GM19193 (cell line): Measurements from ENCODE around the gene ANKHD1.

ENCODE experiments used
- POLR2A ChIP-seq: IDR thresholded peaks from 4 replicates; pipeline ENCODE4 v1.6.1; 2011; ENCODE audit not compliant: insufficient read depth, insufficient read length; ENCODE audit errors: extremely low read depth

Gene ANKHD1

GRCh38 chr5:140557136-140557805, 155.6 kb downstream of the ANKHD1 start, which contains the start of gene SRA1:
TSS of gene SRA1 (minus strand) at chr5:140557473. CDS start at chr5:140557452, 21 bp downstream.
- peak; percentile 99 for TF ChIP-seq POLR2A

DNA sequence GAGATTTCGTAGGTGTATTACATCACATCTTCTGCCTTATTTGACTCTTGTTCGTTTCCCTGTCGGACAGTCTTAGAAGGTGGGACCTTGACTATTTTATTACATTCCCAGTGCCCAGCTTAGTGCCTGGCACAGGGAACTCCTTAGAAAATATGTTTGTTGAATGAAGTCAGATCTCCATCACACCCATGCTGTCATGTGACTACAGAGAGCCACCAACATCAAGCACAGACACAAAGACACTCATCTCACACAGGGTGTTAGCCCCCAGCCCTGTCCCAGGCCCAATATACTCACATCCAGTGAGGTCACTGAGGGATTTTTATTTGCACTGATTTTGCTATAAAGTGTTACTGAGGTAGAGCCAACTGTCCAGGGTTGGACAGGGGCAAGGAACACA, 156.3 kb downstream of the ANKHD1 start:
- TF ChIP-seq POLR2A, result no peak

DNA sequence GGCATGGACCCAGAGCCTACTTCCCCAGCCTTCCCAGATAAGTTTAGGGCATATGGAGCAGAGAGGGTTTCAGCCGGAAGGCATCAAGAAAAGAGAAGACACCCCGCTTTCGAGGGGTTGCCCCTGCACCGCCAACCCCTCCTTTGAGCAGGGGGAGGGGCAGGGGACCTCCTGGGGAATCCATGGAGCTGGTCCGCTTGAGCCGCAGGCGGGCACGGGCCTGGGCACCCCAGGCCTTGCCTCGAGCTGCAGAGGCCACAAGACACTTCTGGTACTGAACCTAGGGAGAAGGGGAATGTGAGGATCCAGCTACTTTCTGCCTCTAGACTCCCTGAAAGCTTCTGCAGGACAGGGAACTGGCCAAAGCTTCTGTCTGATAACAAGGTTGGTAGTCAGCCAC, 156.9 kb downstream of the ANKHD1 start:
- no peak for TF ChIP-seq POLR2A

GRCh38 chr5:140560227-140560626, 158.6 kb downstream of the ANKHD1 start:
- no peak for TF ChIP-seq POLR2A

- no peak for TF ChIP-seq POLR2A
Measured at GRCh38 chr5:140561753-140562523, 160.3 kb downstream of the ANKHD1 start.

DNA sequence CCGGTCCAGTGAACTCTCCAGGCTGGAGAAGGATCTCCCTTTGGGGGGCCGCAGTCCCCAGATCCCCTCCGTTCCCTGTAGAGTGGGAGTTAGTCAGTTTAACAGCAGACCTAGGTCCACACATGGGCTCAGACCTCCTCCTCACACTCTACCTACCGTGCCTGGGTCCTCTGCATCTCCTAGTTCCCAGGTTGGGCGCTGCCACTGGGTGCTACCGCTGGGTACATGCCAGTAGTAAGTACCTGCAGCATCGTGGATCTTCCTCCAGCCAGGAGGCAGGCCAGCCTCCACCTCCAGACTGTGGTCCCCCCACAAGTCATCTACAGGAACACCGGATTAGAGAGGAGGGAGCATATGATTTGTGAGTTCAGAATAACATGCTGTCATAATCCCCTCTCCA, 162.0 kb downstream of the ANKHD1 start:
- TF ChIP-seq POLR2A, result no peak

GRCh38 chr5:140564196-140565023, 162.8 kb downstream of the ANKHD1 start, which contains the start of the genes APBB3 and SLC35A4:
TSS of gene APBB3 (minus strand) at chr5:140564598. CDS start at chr5:140564245, 353 bp downstream.
TSS of gene SLC35A4 (plus strand) at chr5:140564828. CDS start at chr5:140567170, 2,342 bp downstream.
- TF ChIP-seq POLR2A, result peak; percentile 88

- no peak for TF ChIP-seq POLR2A
Measured at GRCh38 chr5:140565024-140565779, 163.6 kb downstream of the ANKHD1 start.

DNA sequence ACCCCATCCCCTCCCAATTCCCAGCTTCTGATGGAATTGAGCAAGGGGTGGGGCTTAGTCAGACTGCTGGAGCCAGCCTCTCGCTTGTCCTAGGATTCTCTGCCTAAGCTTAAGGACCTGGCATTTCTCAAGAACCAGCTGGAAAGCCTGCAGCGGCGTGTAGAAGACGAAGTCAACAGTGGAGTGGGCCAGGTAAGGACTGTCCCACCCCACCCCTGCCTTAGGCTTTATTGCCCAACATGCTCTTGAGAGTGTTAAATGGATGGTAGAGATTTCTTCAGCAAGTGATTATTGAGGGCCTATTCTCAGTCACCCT, 164.1 kb downstream of the ANKHD1 start:
- TF ChIP-seq POLR2A, result no peak

GRCh38 chr5:140566665-140567064, 165.0 kb downstream of the ANKHD1 start:
- TF ChIP-seq POLR2A, result no peak

GRCh38 chr5:140567136-140567818, 165.6 kb downstream of the ANKHD1 start:
- no peak for TF ChIP-seq POLR2A

DNA sequence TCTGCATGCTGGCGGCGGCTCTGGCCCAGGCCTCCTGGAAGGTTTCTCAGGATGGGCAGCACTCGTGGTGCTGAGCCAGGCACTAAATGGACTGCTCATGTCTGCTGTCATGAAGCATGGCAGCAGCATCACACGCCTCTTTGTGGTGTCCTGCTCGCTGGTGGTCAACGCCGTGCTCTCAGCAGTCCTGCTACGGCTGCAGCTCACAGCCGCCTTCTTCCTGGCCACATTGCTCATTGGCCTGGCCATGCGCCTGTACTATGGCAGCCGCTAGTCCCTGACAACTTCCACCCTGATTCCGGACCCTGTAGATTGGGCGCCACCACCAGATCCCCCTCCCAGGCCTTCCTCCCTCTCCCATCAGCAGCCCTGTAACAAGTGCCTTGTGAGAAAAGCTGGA, 166.2 kb downstream of the ANKHD1 start:
- no peak for TF ChIP-seq POLR2A

- peak; percentile 17 for TF ChIP-seq POLR2A
Measured at GRCh38 chr5:140568443-140569063, 166.9 kb downstream of the ANKHD1 start.
